CD4-positive, alpha-beta T cell treated with Interleukin-15 for 1 hour (primary cell): ENCODE measurements around the gene SLC35A4.
"Not testable (repeated sequence)": the region's sequence is repeated elsewhere in the genome, so short reads cannot be mapped to it uniquely, and the experiment has no call there.

Experiments used
- DNase-seq: peaks from one replicate; pipeline ENCODE4 v3.0.0-alpha.2; 2020

SLC35A4 gene

DNA sequence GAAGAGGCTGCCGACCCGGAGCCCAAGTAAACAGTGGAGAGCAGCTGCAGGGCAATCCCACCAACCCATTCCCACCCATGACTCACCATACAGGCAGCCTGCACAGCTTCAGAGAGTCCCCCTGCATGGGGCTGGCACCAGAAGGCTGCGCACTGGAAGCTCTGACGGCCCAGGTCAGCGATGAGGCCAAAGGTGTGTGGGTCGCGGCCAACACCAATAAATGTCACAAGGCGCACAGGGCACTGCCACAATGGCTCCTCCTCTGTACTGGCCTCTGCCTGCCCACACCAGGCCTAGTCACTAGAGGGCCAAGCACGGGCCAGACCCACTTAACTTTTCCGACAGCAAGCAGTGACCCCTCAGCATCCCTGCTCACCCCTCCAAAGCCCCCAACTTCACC is 4.4 kb upstream of the SLC35A4 start:
- DNase-seq, result no peak

DNA sequence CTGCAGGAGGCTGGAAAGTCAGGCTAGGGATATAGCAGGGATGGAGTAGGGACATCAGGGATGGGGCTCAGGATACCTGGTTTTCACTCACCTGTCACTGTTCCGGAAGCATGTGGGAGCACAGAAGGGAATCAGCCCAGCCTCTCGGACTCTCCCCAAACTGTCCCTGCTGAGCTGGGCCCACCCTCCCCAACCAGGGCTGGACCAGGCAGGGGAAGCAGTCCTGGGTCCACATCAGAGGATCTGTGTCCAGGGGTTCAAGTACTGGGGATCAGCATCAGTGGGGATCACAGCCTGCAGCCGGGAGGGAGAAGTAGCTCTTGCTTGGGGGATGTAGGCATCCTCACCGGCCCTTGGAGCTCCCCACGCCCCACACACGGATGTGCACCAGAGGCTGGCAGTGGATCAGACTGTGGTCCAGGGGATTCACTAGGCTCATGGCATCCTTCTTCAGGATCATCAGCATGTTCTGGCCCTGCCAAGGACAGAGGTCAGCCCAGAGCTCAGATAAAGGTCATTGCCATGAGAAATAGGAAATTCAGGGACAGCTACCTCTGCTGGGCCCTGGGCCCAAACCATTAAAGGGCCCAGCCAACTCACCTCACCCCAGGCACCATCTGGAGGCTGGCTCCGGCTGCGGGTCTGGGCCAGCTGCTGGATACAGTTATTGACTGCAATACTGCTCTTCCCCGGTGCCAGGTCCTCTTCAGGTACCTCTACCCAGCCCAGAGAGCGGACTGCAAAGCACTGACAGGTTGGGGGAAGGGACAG is 2.7 kb upstream of the SLC35A4 start:
- no peak for DNase-seq

DNA sequence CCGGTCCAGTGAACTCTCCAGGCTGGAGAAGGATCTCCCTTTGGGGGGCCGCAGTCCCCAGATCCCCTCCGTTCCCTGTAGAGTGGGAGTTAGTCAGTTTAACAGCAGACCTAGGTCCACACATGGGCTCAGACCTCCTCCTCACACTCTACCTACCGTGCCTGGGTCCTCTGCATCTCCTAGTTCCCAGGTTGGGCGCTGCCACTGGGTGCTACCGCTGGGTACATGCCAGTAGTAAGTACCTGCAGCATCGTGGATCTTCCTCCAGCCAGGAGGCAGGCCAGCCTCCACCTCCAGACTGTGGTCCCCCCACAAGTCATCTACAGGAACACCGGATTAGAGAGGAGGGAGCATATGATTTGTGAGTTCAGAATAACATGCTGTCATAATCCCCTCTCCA is 1.0 kb upstream of the SLC35A4 start:
- no peak for DNase-seq

DNA sequence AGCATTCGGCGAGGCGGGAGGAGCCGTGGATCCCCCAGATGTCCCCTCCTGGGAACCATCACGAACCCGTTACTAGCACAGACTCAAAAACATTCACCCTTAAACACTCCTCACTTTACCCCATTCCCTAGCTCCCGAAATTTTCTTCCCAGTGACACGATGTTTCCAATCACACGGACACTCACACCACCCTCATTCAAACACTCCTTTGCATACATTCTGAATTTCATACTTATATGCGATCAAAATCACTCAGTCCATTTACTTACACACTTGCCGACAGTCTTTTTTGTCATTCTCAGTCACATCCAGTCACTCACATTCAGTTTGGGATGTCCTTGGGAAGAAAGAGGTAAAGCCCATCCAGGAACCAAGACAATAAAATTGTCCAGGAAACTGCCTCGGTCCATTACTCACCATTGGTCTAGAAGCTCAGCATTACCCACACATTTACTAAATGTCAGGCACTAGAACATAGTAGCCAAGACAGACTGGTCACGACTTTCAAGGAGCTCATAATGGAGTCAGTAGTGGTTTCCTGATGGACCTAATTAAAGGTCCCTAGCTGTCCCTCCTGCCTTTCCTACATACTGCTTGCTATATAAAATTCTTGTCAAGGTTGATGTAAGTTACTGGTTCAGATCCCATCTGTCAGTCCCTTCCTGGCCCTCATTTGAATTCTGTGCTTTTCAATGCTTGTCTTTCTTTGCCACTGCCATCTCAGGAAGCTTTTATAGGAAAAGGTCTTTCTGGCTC is 574 bp downstream of the SLC35A4 start:
- no peak for DNase-seq

DNA sequence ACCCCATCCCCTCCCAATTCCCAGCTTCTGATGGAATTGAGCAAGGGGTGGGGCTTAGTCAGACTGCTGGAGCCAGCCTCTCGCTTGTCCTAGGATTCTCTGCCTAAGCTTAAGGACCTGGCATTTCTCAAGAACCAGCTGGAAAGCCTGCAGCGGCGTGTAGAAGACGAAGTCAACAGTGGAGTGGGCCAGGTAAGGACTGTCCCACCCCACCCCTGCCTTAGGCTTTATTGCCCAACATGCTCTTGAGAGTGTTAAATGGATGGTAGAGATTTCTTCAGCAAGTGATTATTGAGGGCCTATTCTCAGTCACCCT is 1.1 kb downstream of the SLC35A4 start:
- no peak for DNase-seq

DNA sequence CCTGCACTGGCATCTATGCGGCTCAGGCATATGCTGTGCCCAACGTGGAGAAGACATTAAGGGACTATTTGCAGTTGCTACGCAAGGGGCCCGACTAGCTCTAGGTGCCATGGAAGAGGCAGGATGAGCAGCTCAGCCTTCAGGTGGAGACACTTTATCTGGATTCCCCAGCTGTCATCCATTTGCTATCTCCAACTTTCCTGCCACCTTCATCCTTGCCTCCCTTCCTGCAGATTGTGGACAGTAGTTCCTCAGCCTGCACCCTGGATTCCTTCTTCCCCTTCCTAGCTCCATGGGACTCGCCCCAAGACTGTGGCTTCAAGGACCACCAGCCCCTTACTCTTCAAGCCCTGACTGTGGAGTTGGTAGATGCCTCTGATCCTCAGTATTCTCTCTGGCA is 2.0 kb downstream of the SLC35A4 start:
- DNase-seq, result no peak

DNA sequence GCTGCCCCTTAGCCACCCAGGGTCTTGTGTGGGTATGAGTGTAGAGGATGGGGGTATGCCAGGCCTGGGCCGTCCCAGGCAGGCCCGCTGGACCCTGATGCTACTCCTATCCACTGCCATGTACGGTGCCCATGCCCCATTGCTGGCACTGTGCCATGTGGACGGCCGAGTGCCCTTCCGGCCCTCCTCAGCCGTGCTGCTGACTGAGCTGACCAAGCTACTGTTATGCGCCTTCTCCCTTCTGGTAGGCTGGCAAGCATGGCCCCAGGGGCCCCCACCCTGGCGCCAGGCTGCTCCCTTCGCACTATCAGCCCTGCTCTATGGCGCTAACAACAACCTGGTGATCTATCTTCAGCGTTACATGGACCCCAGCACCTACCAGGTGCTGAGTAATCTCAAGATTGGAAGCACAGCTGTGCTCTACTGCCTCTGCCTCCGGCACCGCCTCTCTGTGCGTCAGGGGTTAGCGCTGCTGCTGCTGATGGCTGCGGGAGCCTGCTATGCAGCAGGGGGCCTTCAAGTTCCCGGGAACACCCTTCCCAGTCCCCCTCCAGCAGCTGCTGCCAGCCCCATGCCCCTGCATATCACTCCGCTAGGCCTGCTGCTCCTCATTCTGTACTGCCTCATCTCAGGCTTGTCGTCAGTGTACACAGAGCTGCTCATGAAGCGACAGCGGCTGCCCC is 2.6 kb downstream of the SLC35A4 start:
- DNase-seq, result no peak

DNA sequence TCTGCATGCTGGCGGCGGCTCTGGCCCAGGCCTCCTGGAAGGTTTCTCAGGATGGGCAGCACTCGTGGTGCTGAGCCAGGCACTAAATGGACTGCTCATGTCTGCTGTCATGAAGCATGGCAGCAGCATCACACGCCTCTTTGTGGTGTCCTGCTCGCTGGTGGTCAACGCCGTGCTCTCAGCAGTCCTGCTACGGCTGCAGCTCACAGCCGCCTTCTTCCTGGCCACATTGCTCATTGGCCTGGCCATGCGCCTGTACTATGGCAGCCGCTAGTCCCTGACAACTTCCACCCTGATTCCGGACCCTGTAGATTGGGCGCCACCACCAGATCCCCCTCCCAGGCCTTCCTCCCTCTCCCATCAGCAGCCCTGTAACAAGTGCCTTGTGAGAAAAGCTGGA is 3.2 kb downstream of the SLC35A4 start:
- no peak for DNase-seq

DNA sequence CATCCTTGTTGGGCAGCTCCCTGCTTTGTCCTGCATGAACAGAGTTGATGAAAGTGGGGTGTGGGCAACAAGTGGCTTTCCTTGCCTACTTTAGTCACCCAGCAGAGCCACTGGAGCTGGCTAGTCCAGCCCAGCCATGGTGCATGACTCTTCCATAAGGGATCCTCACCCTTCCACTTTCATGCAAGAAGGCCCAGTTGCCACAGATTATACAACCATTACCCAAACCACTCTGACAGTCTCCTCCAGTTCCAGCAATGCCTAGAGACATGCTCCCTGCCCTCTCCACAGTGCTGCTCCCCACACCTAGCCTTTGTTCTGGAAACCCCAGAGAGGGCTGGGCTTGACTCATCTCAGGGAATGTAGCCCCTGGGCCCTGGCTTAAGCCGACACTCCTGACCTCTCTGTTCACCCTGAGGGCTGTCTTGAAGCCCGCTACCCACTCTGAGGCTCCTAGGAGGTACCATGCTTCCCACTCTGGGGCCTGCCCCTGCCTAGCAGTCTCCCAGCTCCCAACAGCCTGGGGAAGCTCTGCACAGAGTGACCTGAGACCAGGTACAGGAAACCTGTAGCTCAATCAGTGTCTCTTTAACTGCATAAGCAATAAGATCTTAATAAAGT is 3.9 kb downstream of the SLC35A4 start:
- no peak for DNase-seq

DNA sequence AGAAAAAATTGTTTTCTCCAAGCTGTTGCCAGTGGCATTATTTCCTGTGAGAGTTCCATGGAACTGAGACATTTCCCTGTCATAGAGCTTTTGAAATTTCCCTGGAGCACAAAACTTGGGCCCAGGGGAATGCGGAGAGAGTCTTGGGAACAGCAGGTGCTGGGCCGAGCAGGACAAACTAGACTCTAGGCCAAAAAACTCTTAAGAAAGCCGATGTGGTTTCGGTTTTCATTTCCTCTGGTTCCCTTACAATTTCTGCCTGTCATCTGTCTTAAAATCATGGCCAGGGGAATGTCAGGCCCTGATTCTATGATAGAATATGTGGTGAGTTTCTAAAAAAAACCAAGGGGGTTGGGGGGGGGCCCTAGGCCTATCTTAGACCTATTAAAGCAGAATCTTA is 4.6 kb downstream of the SLC35A4 start:
- no peak for DNase-seq

DNA sequence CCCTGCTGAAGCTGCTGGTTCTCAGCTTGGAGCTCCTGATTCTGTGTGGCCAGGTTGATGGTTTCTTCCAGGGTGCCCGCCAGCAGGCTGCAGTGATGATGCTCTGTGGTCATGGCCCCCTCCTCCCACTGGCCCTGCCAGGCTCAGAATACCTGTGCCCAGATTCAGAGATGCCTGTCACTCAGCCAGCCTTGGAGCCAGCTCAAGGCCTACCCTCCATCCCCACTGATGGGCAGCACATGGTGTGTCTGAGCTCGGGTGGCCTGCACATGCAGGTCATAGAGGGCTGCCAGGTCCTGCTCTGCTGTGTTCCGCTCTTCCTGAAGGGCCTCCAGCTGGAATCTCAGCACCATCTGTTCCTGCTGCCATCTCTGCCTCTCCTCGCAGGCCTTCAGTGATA is 5.4 kb downstream of the SLC35A4 start:
- no peak for DNase-seq

DNA sequence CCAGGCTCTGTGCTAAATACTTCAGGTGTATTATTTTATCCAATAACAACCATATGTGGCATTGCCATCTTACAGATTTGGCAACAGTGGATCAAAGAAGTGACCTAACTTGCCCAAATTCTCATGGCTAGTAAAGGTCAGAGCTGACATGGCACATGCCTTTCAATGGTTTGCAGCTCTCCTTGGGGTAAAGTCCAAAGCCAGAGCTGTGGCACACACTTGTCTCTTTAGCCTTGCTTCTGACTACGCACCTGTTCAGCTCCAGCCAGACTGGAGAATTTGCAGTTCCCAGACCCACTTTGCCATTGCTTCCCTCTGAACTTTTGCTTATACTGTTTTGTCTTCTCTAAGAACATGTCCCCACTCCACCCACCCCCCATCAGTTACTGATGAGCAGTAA is 5.9 kb downstream of the SLC35A4 start:
- DNase-seq, result no peak

DNA sequence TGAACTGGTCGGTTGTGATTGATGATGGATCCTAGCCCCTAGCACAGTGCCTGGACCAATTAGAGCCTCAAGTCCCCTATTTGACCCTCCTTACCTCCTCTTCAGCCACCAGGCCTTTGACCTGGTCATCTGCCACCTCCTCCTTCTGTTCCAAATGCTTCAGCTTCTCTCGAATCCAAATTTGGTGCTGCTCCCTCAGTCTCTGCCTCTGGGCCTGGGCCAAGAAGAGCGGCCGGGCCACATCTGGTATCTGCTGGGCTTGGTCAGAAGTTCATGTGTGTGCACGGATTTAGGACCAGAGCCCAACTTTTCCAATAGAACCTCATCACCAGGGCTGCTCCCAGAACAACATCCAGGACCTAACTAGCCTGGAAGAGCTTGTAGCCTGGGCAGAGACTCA is 6.5 kb downstream of the SLC35A4 start:
- DNase-seq, result no peak

DNA sequence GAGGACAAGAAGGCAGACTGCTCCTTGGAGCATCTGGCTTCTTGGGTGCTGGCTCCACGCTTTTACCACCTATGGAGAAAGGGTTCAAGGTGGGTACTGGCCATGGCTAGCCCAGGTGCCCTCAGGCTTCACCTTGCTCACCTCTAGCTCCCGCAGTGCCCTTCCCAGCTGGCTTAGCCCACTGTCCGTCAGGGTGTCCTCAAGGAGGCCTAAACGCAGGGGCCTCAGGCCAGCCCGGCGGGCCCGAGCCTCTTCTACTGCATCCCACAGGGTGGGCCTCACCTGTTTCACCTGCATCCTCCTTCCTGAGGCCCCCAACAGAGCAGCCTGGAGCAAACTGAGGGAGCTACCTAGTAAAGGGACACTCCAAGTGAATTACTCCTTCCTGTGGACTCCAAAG is 9.1 kb downstream of the SLC35A4 start:
- no peak for DNase-seq

DNA sequence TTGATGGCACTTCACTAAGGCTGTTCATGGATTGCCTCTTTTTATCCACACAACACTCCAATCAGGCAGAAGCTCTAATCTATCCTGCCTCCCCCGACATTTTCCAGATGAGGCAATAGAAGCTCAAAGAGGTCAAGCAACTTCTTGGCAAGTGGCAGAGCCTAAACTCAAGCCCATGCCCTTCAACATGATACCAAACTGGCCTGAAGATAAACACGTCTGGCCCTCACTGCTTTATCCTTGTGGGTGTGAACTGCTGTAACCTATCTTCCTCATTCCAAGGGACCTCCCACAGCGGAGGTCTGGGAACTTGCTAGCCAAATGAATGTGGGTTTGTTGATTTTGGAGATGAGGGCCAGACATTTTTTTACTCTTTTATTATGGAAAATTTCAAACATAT is 9.5 kb downstream of the SLC35A4 start:
- DNase-seq, result no peak

DNA sequence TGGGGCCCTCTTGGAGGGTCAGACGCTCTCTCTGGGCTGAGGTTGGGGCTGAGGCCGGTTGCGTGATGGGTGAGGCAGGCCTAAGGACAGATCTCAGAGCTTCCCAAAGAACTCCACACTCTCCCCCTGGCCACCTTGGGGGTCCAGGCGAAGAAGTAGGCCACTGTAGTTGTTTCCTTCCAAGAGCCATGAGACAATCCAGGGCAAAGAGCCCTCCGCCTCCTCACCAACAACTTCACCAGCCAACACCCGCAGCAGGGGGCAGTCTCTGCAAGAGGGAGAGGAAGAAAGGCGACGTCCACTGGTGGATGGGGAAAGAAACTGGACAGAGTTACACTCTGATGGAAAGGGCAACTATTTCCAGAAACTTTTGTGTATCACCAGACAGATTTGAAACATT is 10.7 kb downstream of the SLC35A4 start:
- peak; percentile 57 for DNase-seq

DNA sequence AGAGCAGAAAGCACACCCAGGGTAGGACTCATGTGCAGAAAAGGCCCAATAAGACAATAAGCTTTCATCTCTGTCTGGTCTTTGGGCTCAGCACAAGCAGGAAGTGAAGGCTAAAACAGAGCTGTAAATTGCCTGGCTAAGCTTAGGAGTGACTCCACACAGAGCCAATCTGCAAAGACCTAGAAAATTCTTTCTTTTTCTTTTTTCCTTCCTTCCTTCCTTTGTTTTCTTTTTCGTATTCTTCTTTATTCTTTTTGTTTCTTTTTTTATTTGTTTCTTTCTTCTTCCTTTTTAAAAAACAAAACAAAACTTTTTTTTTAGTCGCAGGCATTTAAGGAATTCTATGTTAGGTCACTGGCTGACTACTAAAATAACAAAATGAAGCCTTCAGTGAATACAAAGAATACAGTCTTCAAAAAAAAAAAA is 12.2 kb downstream of the SLC35A4 start:
- DNase-seq, result no peak

DNA sequence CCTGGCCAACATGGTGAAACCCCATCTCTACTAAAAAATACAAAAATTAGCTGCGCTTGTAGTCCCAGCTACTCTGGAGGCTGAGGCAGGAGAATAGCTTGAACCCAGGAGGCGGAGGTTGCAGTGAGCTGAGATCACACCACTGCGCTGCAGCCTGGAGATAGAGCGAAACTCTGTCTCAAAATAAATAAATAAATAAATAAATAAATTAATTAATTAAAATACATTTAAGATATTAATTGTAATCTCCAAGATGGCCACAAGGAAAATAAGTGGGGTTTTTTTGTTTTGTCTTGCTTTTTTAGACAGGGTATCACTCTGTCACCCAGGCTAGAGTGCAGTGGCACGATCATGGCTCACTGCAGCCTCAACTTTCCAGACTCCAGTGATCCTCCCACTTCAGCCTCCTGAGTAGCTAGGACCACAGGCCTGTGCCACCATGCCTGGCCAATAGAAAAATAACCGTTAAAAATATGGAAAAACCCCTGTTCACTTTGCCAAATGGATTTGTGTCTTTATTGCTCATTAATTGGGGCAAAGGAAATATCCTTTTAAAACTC is 14.6 kb downstream of the SLC35A4 start:
- DNase-seq, result not testable (repeated sequence)

DNA sequence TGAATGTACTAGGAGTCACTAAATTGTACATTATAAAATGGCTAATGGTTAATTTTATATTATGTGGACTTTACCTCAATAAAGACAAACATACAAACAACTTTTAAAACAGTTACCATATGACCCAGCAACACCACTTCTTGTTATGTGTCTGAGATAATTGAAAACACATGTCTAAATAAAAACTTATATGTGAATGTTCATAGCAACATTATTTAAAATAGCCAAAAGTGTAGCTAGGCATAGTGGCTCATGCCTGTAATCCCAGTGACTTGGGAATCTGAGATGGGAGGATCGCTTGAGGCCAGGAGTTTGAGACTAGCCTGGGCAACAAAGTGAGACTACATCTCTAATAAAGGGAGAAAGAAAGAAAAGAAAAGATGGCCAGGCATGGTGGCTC is 22.9 kb downstream of the SLC35A4 start:
- DNase-seq, result no peak

DNA sequence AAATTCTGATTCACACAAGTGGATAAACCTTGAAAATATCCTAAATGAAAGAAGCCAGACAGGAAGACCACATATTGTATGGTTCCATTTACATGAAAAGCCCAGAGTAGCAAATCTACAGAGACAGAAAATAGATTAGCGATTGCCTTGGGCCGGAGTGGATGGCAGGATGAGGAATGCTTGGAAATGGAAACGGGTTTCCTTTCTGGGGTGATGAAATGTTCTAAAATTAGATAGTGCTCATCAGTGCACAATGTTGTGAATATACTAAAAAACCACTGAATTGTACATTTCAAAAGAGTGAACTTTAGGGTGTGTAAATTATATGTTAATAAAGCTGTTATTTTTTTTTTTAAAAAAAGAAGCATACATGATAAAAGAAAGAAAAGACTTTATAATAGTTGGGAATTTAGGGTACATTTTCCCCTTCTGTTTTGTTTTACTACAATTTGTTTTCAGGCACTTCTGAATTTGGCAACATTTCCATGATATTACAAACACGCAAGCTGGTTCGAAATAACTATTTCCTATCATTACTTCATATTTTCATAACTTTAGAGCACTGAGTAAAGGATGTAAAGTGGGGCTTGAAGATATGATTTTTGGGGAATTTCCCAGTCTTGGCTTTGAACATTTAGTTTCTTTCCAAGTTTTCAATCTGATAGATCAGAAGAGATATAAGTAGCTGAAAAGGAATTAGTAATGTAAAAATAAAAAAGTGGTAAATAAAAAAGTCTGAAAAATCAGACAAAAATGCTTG is 23.9 kb downstream of the SLC35A4 start:
- DNase-seq, result no peak

DNA sequence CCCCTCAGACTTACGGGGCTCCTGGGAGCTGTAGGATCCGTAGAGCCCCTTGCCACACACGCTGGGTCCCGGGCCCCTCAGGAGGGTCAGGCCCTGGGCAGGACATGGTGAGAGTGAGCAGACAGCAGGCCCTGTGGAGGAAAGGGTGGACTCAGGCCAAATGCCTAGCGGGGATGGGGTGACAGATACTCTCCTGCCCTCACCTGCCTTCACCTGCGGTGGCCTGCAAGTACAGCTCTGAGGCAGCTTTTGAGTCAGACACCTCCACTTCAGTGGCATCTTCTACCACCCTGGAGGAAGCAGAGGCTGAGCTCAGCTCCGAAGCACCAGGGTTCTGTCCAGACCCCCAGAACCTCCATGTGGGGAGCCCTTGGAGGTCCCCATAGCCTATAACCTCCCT is 26.2 kb downstream of the SLC35A4 start:
- no peak for DNase-seq

DNA sequence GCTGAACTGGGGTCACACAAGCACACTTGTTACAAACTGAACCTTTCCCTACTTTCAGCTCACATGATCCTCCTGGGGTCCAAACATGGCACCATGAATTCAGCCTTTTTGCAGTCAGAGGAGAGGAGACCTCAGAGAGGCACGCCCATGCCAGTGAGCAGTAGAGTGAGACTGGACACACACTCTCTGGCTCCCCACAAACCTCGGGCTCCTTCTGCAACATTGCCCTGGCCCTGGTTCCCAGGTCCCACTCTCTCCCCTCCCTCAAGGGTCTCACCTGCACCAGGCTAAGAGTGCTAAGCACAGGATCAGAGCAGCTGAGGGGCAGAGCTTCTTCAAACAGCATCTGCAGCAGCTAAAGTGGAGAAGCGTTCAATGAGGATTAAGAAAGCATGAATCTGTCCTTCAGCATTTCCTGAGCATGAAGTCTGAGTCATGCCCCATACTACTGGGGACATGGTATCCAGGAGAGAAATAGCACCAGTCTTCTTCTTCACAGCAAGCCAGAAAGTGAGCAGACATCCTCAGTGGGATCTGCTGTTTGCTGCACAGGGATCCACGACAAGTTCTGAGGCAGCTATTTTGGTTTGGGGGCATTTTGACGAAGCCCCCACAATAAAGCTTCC is 27.2 kb downstream of the SLC35A4 start:
- no peak for DNase-seq
